HT1080 (cell line): ENCODE results near the gene N4BP2L2. TPM values are rescaled to one million over a fixed set of nuclear protein-coding genes. Genes with fewer than 3 reads are reported as not detected.

Experiments
- DNase-seq: peaks from one replicate; pipeline ENCODE4 v3.0.0-alpha.2; 2015; ENCODE audit warnings: low read depth
- total RNA-seq: library from RNA; depleted of rRNA; stranded (reverse); fragments of >200 nt; shearing (Covaris generic); gene quantifications from 2 replicates; pipeline ENCODE4 v1.2.3, GENCODE V29; 2014

N4BP2L2 gene
- total RNA-seq, 1 experiment from 2014 or later = 41.7 TPM

GRCh38 chr13:32426990-32427851, 111.4 kb downstream of the N4BP2L2 start:
- no peak for DNase-seq

DNA sequence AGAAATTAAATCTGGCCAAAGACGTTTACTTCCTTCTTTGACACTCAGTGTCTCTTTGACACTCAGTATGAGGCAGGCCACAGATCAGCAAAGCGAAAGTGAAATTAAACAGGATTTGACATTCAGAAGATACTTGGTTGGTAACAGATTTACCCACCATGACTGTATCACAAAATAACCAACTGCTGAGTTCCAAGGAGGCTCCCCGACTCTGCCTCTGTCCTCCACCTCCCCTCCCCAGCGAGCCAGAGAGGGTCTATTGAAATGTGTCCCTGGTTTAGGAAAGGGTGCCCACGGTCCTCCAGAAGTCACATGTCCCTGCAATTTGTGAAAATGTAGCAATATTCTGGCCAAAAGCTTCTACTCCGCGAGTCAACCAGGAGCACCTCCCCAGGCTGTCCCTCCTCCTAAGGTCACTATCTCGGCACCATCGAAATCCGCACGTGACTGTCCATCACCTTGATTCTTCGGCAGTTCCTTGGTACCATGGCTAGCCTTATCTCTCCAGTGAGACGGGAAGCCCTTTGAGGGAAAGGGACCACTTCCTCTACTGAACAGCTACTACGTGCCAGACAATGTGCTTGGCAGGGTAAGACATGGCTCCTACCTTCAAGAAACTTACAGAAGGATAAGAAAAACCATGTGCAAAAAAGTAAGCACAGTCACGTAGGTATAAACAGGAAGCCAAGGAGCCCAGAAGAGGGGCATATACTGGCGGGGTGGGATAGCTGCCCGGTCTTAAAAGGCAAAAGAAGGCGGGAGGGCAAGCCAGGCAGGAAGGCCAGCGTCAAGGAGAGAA, 112.2 kb downstream of the N4BP2L2 start:
- DNase-seq = no peak

DNA sequence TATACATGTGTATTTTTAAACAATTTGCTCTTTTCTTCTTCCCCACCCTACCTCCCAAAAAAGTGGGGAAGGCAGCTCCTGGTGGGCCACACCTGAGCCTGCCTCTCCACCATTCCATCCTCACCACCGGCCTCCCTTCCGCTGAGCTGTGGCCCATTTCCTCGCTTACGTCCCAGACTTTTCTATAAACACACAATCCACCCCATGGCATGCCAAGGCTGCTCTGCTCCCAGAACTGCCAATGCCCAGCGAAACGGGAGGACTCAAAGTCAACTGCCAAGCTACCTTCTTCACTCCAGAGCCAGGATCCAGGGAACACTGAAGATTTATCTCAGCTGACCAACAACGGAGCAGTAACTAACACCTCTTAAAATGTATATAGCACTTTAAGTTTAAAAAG, 113.4 kb downstream of the N4BP2L2 start:
- no peak for DNase-seq

GRCh38 chr13:32423592-32423991, 115.0 kb downstream of the N4BP2L2 start:
- no peak for DNase-seq

GRCh38 chr13:32419862-32420261, 118.7 kb downstream of the N4BP2L2 start:
- no peak for DNase-seq

DNA sequence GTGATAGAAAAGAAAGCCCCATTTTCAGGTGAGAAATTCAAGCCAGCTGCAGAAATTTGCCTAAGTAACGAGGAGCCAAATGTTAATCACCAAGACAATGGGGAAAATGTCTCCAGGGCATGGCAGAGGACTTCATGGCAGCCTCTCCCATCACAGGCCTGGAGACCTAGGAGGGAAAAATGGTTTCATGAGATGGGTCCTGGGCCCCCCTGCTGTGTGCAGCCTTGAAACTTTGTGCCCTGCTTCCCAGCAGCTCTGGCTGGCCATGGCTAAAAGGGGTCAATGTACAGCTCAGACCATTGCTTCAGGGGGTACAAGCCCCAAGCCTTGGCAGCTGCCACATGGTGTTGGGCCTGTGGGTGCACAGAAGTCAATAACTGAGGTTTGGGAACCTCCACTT, 120.6 kb downstream of the N4BP2L2 start:
- DNase-seq = no peak

DNA sequence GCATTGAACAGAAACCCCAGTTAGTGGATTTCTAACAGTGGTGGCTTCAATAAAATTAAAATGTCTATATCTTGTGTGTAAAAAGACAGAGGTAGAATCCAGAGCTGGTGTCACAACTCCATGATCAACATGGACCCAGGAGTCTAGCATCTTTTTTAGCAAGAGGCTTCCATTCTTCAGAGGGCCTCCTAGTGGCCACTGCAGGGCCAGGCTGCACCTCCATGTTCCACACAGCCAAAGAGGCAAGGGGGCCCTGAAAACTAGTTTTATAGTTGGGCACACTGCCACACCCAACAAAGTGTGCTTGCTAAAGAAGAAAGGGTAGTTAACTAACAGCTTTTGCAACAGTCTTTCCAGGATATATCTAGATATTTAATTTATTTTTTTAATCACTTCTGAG, 123.6 kb downstream of the N4BP2L2 start:
- DNase-seq = no peak

GRCh38 chr13:32414580-32414979, 124.0 kb downstream of the N4BP2L2 start:
- DNase-seq = no peak

- no peak for DNase-seq
Measured at GRCh38 chr13:32413284-32413683, 125.3 kb downstream of the N4BP2L2 start.

DNA sequence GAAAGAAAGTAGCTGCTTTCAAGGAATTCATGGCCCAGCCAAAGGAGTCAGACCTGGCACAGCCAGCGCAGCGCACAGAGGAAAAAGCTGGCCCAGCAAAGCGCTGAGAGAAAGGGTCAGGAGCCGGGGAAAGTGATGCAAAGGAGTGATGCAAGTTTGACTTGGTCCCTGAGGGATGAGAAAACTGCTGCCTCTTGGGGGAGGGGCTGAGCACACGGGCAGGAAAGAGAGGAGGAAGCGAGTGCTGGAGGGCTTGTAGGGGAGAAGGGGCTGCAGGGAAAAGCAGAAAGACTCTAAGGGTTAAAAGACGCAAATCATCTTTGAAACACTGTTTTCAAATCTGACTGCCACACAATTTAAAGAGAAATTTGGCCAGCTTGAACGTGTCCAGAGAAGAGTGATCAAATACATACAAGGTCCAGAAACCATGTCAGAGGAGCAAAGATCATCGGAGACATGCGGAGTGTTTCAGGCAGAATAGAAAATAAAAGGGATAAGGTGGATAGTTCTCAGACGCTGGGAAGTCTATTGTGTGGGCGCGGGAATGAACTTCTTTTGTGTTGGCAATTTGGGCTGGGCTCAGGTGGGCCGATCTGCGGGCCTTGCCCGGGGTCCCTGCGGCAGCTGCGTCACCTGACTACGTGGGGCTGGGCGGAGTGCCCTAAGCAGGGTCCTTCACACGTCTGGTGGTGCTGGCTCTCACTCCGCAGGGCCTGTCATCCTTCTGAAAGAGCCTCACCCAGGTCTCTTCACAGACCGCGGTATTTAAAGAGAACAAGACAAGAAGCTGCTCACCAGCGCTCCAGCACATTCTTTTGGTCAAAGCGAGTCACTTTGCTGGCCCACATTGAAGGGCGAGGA, 128.8 kb downstream of the N4BP2L2 start:
- DNase-seq = no peak

DNA sequence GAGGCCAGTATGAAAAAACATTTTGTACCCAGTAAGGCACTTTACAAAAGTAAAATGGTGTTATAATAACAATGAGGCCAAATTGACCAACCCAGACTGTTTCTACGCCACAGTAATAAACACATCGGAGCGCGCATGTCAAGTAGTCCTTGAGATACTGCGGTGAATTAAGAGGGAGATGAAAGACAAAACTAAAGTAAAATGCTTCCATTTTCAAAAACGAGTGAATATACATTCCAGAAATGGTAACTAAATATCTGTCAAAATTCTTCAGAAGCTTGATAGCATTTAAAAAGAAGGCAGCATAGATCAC, 129.6 kb downstream of the N4BP2L2 start:
- no peak for DNase-seq

DNA sequence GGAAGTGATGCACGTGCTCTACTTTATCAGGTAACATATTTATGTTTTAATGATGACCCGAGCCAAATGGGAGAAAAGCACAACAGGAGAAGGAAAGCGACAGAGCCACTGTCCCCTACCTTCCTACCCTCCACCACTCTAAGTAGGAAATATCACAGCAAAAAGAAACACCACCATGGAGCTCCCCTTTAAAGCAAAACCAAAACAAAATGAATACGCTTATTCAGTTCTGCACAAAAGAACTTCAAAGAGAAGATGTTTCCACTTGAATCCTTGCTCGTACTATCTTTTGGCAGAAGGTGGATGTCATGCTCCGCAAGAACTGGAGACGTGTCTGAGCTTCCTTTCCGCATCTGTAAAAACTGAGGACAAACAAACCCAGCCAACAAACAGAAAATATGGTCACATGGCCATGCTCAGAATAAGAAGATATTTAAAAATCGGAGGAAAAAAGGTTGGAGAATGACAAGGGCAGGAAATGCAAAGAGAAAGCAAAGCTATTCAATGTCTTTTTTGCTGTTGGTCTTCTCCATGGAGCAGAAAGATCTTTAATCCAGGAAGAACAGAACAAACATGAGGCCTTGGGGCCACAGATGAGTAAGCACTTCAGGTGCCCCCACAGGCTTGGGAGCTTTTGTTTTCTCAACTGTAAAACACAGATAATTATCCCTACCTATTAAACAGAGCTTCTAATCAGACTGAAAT, 130.1 kb downstream of the N4BP2L2 start:
- no peak for DNase-seq

DNA sequence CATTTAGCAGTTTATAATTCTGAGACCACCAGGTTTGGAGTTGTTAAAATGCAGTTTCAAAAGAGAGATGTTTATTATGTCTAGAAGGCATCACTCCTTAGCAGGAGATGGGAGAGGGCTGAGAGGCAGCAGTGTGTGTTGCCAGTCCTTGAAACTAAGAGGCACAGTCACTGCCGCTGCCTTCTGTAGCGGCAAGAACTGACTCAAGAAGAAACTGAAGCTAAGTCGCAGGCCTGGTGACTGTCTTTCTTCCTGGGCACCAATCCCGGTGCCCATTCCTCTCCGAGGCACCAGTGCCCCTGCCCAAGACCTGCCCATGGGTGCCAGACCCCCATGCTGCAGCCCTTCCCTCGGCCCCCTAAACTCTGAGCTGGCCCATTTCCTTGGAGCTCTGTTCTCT, 130.7 kb downstream of the N4BP2L2 start:
- DNase-seq = no peak

GRCh38 chr13:32403108-32403507, 135.5 kb downstream of the N4BP2L2 start:
- DNase-seq = no peak

DNA sequence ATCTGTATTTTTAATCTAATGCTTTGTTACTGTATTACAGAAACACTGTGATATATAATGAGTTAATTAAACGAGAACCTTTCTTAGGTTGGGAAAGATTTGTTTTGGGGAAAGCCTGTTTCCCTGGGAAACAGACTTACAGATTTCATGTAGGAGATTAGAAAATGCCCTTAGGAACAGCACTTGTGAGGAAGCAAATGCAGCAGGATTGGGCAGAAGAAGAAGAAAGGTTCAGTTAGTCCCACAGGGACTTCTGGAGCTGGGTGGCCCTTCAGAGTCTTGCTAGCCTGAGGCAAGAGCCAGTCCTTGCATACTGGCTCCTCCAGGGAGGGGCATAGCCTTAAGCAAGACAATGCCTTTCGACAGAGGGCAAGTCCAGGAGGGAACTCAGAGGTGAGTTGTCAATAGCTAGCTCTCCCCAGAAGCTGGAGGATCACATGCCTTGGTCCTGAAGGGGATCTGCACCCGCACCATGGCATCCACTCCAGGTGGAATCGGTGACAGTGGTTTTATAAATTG, 147.4 kb downstream of the N4BP2L2 start:
- no peak for DNase-seq

GRCh38 chr13:32390484-32390883, 148.1 kb downstream of the N4BP2L2 start:
- no peak for DNase-seq

DNA sequence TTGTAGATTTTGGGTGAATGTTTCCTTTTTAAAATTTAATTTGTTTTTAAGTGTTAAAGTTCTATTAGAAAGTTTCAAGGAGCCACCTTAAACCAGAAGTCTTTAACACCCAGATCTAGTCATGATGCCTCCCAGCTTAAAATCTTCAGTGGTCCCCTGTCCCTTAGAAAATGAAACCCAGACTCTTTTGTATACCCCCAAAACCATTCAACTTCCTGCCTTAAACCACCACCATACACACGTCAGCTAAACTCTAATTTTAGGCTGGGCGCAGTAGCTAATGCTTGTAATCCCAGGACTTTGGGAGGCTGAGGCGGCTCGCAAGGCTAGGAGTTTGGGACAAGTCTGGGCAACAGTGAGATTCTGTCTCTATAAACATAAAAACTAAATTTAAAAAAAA, 148.5 kb downstream of the N4BP2L2 start:
- no peak for DNase-seq

DNA sequence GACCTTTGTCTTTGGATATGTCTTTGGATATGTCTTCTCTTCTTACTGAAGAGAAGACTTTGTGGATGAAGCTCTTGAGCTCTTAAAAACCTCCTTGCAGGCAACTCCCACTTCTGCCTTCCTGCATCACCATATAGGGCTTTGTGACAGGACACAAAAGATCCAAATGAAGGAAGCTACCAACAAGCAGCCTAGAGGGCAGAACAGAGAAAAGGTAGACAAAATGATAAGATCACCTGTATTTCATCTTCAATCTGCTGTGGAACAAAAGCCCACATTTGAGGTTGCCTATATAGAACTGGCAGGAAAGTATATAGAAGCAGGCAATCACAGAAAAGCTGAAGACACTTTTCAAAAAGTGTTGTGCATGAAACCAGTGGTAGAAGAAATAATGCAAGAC, 153.2 kb downstream of the N4BP2L2 start:
- no peak for DNase-seq

DNA sequence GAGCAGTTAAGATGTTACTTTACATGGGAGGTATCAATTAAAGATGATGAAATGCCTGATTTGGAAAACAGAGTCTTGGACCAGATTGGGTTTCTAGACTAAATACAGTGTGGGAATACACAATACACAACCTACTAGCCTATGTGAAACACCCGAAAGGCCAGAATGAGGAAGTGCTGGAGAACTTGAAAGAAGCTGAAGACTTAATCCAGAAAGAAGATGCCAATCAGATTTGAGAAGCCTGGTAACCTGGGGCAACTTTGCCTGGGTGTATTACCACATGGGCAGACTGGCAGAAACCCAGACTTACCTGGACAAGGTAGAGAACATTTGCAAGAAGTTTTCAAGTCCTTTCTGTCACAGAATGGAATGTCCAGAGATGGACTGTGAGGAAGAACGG, 153.9 kb downstream of the N4BP2L2 start:
- DNase-seq = no peak

DNA sequence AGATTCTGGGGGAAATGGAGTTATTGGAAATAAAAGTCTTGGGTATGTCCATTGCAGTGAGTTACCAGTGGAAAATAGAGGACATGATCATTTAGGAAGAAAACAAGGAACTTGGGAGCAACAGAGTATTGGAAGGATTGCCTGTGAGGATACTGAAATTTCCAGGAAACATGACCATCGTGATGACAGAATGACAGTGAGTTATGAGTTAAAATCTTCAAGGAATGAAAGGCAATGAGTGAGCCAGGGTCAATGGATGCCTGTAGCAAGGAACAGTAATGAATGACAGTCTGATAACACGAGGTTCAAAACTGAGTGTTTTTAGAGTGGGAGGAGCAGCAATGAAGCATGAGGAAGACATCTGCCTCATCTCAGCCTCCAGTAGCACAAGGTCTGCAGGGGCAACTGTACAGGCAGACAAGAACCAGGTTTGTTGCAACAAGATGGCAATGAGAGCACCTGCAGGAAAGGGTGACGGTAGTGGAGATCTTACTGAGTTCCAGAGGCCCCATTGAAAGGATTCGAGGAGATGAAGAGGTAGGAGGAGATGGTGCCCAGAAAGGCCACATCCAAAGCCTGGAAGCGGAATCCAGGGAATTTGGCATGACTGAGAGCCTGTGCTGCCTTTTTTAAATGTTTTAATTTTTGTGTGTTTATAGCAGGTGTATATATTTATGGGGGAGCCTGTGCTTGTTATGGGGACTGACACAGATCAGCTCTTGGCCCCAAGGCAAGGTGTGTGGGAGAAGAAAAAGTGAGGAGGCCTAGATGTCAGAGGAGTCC, 154.6 kb downstream of the N4BP2L2 start:
- DNase-seq = no peak
